Stimulated activated CD4-positive, alpha-beta T cell treated with anti-CD3 and anti-CD28 coated beads, Interleukin-2, amount 100 ng/mL, for 48 hours (primary cell): Measurements from ENCODE around the gene CSPG4.
"Not testable (repeated sequence)": the region's sequence is repeated elsewhere in the genome, so short reads cannot be mapped to it uniquely, and the experiment has no call there.

ENCODE experiments used
- DNase-seq, 2 donors: peaks; one replicate each; pipeline ENCODE4 v3.0.0-alpha.2; 2020

The CSPG4 gene

GRCh38 chr15:75687486-75688277, 25.0 kb downstream of the CSPG4 start:
- DNase-seq, result no peak

GRCh38 chr15:75686212-75686642, 26.4 kb downstream of the CSPG4 start:
- DNase-seq, result peak; percentile 84 to 85

GRCh38 chr15:75685195-75685594, 27.5 kb downstream of the CSPG4 start:
- DNase-seq, result no peak

GRCh38 chr15:75684648-75685047, 28.0 kb downstream of the CSPG4 start:
- no peak for DNase-seq

GRCh38 chr15:75683646-75684312, 28.9 kb downstream of the CSPG4 start:
- peak; percentile 64 to 66 for DNase-seq

GRCh38 chr15:75682181-75683135, 30.2 kb downstream of the CSPG4 start:
- DNase-seq, result no peak

- no peak for DNase-seq
These were observed 32.5 kb downstream of the CSPG4 start for GRCh38 chr15:75680007-75680789.

- DNase-seq, result not testable (repeated sequence)
These were observed 34.3 kb downstream of the CSPG4 start for GRCh38 chr15:75678324-75678690.

- no peak for DNase-seq
These were observed 35.0 kb downstream of the CSPG4 start for GRCh38 chr15:75677465-75678323.

- no peak for DNase-seq
These were observed 35.8 kb downstream of the CSPG4 start for GRCh38 chr15:75676688-75677464.

GRCh38 chr15:75675579-75676404, 36.9 kb downstream of the CSPG4 start:
- DNase-seq, result no peak

GRCh38 chr15:75674366-75674765, 38.3 kb downstream of the CSPG4 start:
- no peak for DNase-seq

GRCh38 chr15:75673426-75674235, 39.0 kb downstream of the CSPG4 start:
- DNase-seq, result no peak

- no peak for DNase-seq
These were observed 39.8 kb downstream of the CSPG4 start for GRCh38 chr15:75672646-75673425.

- DNase-seq, result no peak
These were observed 40.7 kb downstream of the CSPG4 start for GRCh38 chr15:75671730-75672602.

- DNase-seq, result no peak
These were observed 42.8 kb downstream of the CSPG4 start for GRCh38 chr15:75669879-75670212.
